ENCODE results near the gene ADISSP.

The ADISSP gene

DNA sequence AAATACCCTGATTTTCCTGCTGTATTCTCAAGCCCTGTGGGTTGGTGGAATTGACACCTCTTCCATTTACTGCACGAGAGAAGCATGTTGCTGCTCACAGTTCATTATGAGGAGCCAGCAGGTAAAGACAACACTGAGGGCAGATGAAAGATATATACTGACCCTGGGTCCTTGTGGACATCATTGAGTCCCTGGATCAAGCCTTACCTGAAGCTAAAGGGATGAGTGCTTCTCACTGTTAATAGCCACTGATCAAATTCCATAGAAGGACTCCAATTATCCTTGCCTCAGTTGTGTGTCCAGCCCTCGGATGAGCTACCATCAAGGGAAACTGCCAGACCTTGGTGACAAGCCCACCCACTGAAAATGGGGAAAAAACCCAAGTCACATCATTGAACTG is 47.5 kb downstream of the ADISSP start (continued):
- TF ChIP-seq, protein P1, sequence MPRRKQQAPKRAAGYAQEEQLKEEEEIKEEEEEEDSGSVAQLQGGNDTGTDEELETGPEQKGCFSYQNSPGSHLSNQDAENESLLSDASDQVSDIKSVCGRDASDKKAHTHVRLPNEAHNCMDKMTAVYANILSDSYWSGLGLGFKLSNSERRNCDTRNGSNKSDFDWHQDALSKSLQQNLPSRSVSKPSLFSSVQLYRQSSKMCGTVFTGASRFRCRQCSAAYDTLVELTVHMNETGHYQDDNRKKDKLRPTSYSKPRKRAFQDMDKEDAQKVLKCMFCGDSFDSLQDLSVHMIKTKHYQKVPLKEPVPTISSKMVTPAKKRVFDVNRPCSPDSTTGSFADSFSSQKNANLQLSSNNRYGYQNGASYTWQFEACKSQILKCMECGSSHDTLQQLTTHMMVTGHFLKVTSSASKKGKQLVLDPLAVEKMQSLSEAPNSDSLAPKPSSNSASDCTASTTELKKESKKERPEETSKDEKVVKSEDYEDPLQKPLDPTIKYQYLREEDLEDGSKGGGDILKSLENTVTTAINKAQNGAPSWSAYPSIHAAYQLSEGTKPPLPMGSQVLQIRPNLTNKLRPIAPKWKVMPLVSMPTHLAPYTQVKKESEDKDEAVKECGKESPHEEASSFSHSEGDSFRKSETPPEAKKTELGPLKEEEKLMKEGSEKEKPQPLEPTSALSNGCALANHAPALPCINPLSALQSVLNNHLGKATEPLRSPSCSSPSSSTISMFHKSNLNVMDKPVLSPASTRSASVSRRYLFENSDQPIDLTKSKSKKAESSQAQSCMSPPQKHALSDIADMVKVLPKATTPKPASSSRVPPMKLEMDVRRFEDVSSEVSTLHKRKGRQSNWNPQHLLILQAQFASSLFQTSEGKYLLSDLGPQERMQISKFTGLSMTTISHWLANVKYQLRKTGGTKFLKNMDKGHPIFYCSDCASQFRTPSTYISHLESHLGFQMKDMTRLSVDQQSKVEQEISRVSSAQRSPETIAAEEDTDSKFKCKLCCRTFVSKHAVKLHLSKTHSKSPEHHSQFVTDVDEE (CRISPR knock-in tag; IDR thresholded peaks at IDR 0.05), result no peak

DNA sequence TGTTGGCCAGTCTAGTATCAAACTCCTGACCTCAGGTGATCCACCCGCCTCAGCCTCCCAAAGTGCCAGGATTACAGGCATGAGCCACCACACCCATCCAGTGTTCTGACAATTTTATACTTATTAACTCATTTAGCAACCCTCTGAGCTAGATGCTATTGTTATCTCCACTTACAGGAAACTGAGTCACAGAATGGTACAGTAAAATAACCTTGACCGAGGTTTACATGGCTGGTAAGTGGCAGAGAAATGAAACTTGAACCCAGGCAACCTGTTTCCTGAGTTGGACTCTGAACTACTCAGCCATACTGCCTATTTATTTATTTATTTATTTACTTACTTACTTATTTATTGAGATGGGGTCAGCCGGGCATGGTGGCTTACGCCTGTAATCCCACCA is 48.5 kb downstream of the ADISSP start:
- TF ChIP-seq TCF4 (CRISPR knock-in tag; IDR thresholded peaks at IDR 0.05; ENCODE audit: borderline replicate concordance), result no peak
- TF ChIP-seq, protein P2, sequence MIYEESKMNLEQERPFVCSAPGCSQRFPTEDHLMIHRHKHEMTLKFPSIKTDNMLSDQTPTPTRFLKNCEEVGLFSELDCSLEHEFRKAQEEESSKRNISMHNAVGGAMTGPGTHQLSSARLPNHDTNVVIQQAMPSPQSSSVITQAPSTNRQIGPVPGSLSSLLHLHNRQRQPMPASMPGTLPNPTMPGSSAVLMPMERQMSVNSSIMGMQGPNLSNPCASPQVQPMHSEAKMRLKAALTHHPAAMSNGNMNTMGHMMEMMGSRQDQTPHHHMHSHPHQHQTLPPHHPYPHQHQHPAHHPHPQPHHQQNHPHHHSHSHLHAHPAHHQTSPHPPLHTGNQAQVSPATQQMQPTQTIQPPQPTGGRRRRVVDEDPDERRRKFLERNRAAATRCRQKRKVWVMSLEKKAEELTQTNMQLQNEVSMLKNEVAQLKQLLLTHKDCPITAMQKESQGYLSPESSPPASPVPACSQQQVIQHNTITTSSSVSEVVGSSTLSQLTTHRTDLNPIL (CRISPR knock-in tag; IDR thresholded peaks at IDR 0.05; ENCODE audit: low read depth), result no peak
- no peak for TF ChIP-seq ESRRG (CRISPR knock-in tag; IDR thresholded peaks at IDR 0.05)
- ATAC-seq, result no peak

DNA sequence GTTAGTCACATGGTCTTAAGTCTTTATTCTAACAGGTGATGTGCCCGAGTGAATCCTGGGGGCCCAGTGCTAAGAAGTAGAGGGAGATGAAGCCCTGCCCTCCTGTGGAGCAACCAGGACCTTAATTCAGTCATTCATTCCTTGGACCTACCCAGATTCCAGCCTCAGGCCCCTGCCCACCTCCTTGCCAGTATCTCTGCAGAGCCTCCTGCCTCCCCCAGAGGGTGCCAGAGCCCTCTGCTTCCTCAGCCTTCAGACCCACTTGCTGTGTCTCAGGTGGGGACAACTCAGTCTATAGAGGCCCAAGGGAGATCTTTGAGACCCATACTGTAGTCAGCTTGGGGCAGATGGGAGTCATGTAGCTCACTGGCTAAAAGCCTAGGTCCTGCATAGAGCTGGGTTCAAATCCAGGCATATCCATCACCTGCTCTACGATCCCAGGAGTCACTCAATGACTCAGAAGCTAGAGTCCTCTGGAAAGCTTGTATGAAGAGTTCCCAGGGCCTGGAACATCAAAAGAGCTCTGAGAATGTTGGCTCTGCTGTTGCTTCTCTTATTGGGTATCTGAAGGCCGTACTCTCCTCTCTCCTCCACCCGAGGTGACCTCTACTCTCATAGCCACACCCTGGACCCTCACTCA is 51.2 kb downstream of the ADISSP start:
- TF ChIP-seq OSR1 (CRISPR knock-in tag; IDR thresholded peaks at IDR 0.05) (no peak), ZNF70 (CRISPR knock-in tag; IDR thresholded peaks at IDR 0.05) (no peak), ZFP30 (CRISPR knock-in tag; IDR thresholded peaks at IDR 0.05) (no peak), GLIS3 (CRISPR knock-in tag; IDR thresholded peaks at IDR 0.05) (no peak), BACH2 (CRISPR knock-in tag; IDR thresholded peaks at IDR 0.05; ENCODE audit: borderline replicate concordance) (no peak), CSDC2 (CRISPR knock-in tag; IDR thresholded peaks at IDR 0.05) (no peak), ZC3H10 (CRISPR knock-in tag; IDR thresholded peaks at IDR 0.05) (no peak), ISL1 (CRISPR knock-in tag; IDR thresholded peaks at IDR 0.05) (no peak), ZFP3 (CRISPR knock-in tag; IDR thresholded peaks at IDR 0.05) (no peak), TOX (CRISPR knock-in tag; IDR thresholded peaks at IDR 0.05; ENCODE audit: borderline replicate concordance) (no peak), ZNF8 (CRISPR knock-in tag; IDR thresholded peaks at IDR 0.05) (no peak), PPARA (CRISPR knock-in tag; IDR thresholded peaks at IDR 0.05; ENCODE audit: borderline replicate concordance) (no peak)
- TF ChIP-seq, protein P1 (CRISPR knock-in tag; IDR thresholded peaks at IDR 0.05), result no peak
- TF ChIP-seq, protein P3, sequence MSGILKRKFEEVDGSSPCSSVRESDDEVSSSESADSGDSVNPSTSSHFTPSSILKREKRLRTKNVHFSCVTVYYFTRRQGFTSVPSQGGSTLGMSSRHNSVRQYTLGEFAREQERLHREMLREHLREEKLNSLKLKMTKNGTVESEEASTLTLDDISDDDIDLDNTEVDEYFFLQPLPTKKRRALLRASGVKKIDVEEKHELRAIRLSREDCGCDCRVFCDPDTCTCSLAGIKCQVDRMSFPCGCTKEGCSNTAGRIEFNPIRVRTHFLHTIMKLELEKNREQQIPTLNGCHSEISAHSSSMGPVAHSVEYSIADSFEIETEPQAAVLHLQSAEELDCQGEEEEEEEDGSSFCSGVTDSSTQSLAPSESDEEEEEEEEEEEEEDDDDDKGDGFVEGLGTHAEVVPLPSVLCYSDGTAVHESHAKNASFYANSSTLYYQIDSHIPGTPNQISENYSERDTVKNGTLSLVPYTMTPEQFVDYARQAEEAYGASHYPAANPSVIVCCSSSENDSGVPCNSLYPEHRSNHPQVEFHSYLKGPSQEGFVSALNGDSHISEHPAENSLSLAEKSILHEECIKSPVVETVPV (CRISPR knock-in tag; IDR thresholded peaks at IDR 0.05), result no peak
- TF ChIP-seq, protein P4, sequence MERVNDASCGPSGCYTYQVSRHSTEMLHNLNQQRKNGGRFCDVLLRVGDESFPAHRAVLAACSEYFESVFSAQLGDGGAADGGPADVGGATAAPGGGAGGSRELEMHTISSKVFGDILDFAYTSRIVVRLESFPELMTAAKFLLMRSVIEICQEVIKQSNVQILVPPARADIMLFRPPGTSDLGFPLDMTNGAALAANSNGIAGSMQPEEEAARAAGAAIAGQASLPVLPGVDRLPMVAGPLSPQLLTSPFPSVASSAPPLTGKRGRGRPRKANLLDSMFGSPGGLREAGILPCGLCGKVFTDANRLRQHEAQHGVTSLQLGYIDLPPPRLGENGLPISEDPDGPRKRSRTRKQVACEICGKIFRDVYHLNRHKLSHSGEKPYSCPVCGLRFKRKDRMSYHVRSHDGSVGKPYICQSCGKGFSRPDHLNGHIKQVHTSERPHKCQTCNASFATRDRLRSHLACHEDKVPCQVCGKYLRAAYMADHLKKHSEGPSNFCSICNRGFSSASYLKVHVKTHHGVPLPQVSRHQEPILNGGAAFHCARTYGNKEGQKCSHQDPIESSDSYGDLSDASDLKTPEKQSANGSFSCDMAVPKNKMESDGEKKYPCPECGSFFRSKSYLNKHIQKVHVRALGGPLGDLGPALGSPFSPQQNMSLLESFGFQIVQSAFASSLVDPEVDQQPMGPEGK (CRISPR knock-in tag; IDR thresholded peaks at IDR 0.05; ENCODE audit: borderline replicate concordance), result no peak
- TF ChIP-seq, protein P5, sequence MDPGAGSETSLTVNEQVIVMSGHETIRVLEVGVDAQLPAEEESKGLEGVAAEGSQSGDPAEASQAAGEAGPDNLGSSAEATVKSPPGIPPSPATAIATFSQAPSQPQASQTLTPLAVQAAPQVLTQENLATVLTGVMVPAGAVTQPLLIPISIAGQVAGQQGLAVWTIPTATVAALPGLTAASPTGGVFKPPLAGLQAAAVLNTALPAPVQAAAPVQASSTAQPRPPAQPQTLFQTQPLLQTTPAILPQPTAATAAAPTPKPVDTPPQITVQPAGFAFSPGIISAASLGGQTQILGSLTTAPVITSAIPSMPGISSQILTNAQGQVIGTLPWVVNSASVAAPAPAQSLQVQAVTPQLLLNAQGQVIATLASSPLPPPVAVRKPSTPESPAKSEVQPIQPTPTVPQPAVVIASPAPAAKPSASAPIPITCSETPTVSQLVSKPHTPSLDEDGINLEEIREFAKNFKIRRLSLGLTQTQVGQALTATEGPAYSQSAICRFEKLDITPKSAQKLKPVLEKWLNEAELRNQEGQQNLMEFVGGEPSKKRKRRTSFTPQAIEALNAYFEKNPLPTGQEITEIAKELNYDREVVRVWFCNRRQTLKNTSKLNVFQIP (CRISPR knock-in tag; IDR thresholded peaks at IDR 0.05; ENCODE audit: borderline replicate concordance, low read depth), result no peak
- TF ChIP-seq, protein P2 (CRISPR knock-in tag; IDR thresholded peaks at IDR 0.05; ENCODE audit: low read depth), result no peak
- peak; percentile 96 for ATAC-seq
